ENCODE measurements around the gene ARID1A.
"Not testable (repeated sequence)": the region's sequence is repeated elsewhere in the genome, so short reads cannot be mapped to it uniquely, and the experiment has no call there.

The ARID1A gene

GRCh38 chr1:26789612-26789865 lies 93.7 kb downstream of the ARID1A start:
- DNase-seq, result no peak

- no peak for DNase-seq
These were observed 94.1 kb downstream of the ARID1A start for GRCh38 chr1:26789931-26790330.

- peak; percentile 37 for DNase-seq
These were observed 94.7 kb downstream of the ARID1A start for GRCh38 chr1:26790551-26790953.

- DNase-seq, result no peak
These were observed 95.3 kb downstream of the ARID1A start for GRCh38 chr1:26791148-26791547.

- DNase-seq, result no peak
These were observed 95.8 kb downstream of the ARID1A start for GRCh38 chr1:26791626-26792025.

GRCh38 chr1:26792924-26793323 lies 97.1 kb downstream of the ARID1A start:
- no peak for DNase-seq

- DNase-seq, result no peak
These were observed 98.6 kb downstream of the ARID1A start for GRCh38 chr1:26794391-26794790.

- no peak for DNase-seq
These were observed 101.8 kb downstream of the ARID1A start for GRCh38 chr1:26797627-26798026.

GRCh38 chr1:26799479-26800142 lies 103.8 kb downstream of the ARID1A start:
- peak; percentile 25 for DNase-seq

GRCh38 chr1:26803932-26804331 lies 108.1 kb downstream of the ARID1A start:
- DNase-seq, result not testable (repeated sequence)

- DNase-seq, result peak; percentile 83
These were observed 114.3 kb downstream of the ARID1A start for GRCh38 chr1:26810105-26810504.

- DNase-seq, result no peak
These were observed 115.2 kb downstream of the ARID1A start for GRCh38 chr1:26811057-26811456.

- no peak for DNase-seq
These were observed 115.9 kb downstream of the ARID1A start for GRCh38 chr1:26811708-26812107.

GRCh38 chr1:26814377-26814776 lies 118.6 kb downstream of the ARID1A start:
- no peak for DNase-seq

- DNase-seq, result no peak
These were observed 119.1 kb downstream of the ARID1A start for GRCh38 chr1:26814893-26815292.

GRCh38 chr1:26820784-26821269 lies 125.0 kb downstream of the ARID1A start:
- no peak for DNase-seq

GRCh38 chr1:26822737-26823395 lies 127.1 kb downstream of the ARID1A start:
- DNase-seq, result no peak

GRCh38 chr1:26824731-26825130 lies 128.9 kb downstream of the ARID1A start:
- no peak for DNase-seq

GRCh38 chr1:26826261-26827105 lies 130.7 kb downstream of the ARID1A start, which contains the start of gene ZDHHC18:
Gene ZDHHC18 (plus strand): TSS chr1:26826688. CDS start chr1:26826805, 117 bp downstream.
- peak; percentile 74 for DNase-seq

- DNase-seq, result no peak
These were observed 131.3 kb downstream of the ARID1A start for GRCh38 chr1:26827106-26827604.

- no peak for DNase-seq
These were observed 131.8 kb downstream of the ARID1A start for GRCh38 chr1:26827663-26828062.

- peak; percentile 40 for DNase-seq
These were observed 132.7 kb downstream of the ARID1A start for GRCh38 chr1:26828411-26828991.
